Activated naive CD8-positive, alpha-beta T cell treated with anti-CD3 and anti-CD28 coated beads, Interleukin-2, amount 50 U/mL, for 24 hours (primary cell): ENCODE measurements around the gene LARGE1.
A peak's percentile ranks its signal among the peaks of the same experiment; 100 is the strongest.

Source experiments
- ATAC-seq: fragments of 150-1000 bp; cut with Tn5 transposase; one replicate; pipeline ENCODE4 v1.10.0; 2021
- DNase-seq: peaks from one replicate; pipeline ENCODE4 v3.0.0; 2021
- H3K27ac Mint-ChIP-seq: one replicate; pipeline ENCODE4 v1.8.0; 2021; ENCODE audit warnings: mild to moderate bottlenecking, mixed read lengths
- H3K27me3 Mint-ChIP-seq: one replicate; pipeline ENCODE4 v1.8.0; 2021; ENCODE audit warnings: mixed read lengths
- H3K36me3 Mint-ChIP-seq: one replicate; pipeline ENCODE4 v1.8.0; 2021; ENCODE audit warnings: low read depth, mixed read lengths
- H3K4me1 Mint-ChIP-seq: one replicate; pipeline ENCODE4 v1.8.0; 2021; ENCODE audit warnings: mixed read lengths
- H3K4me3 Mint-ChIP-seq: one replicate; pipeline ENCODE4 v1.8.0; 2021; ENCODE audit warnings: mild to moderate bottlenecking, moderate library complexity, mixed read lengths
- H3K9me3 Mint-ChIP-seq: one replicate; pipeline ENCODE4 v1.8.0; 2021; ENCODE audit warnings: mixed read lengths

LARGE1 gene

GRCh38 chr22:33921525-33922348 lies 1.5 kb upstream of the LARGE1 start:
- H3K4me3 Mint-ChIP-seq, result peak overlapping the region; percentile 71
- H3K27me3 Mint-ChIP-seq, result peaks cover 55% of the 10 kb centered on the region
- peaks cover 27% of the 10 kb centered on the region for H3K4me1 Mint-ChIP-seq
- DNase-seq, result peak; percentile 14
- H3K36me3 Mint-ChIP-seq, result peaks cover 2% of the 10 kb centered on the region
- ATAC-seq, result no peak
- H3K27ac Mint-ChIP-seq, result no peak overlapping the region
- H3K9me3 Mint-ChIP-seq, result no peaks in the 10 kb centered on the region

- DNase-seq (peak; percentile 92), ATAC-seq (peak; percentile 76)
- H3K27ac Mint-ChIP-seq, result no peak overlapping the region
- H3K36me3 Mint-ChIP-seq, result peaks cover 2% of the 10 kb centered on the region
- H3K9me3 Mint-ChIP-seq, result no peaks in the 10 kb centered on the region
- peaks cover 27% of the 10 kb centered on the region for H3K4me1 Mint-ChIP-seq
- peaks cover 60% of the 10 kb centered on the region for H3K27me3 Mint-ChIP-seq
- H3K4me3 Mint-ChIP-seq, result peak overlapping the region; percentile 71
These were observed 750 bp upstream of the LARGE1 start for GRCh38 chr22:33920927-33921524.

GRCh38 chr22:33919391-33920196 lies 682 bp downstream of the LARGE1 start:
- no peak for ATAC-seq
- peak overlapping the region; percentile 69 for H3K4me3 Mint-ChIP-seq
- H3K36me3 Mint-ChIP-seq, result peaks cover 2% of the 10 kb centered on the region
- H3K4me1 Mint-ChIP-seq, result peaks cover 27% of the 10 kb centered on the region
- H3K27me3 Mint-ChIP-seq, result peaks cover 50% of the 10 kb centered on the region
- peak; percentile 6 for DNase-seq
- no peaks in the 10 kb centered on the region for H3K9me3 Mint-ChIP-seq
- H3K27ac Mint-ChIP-seq, result no peak overlapping the region

DNA sequence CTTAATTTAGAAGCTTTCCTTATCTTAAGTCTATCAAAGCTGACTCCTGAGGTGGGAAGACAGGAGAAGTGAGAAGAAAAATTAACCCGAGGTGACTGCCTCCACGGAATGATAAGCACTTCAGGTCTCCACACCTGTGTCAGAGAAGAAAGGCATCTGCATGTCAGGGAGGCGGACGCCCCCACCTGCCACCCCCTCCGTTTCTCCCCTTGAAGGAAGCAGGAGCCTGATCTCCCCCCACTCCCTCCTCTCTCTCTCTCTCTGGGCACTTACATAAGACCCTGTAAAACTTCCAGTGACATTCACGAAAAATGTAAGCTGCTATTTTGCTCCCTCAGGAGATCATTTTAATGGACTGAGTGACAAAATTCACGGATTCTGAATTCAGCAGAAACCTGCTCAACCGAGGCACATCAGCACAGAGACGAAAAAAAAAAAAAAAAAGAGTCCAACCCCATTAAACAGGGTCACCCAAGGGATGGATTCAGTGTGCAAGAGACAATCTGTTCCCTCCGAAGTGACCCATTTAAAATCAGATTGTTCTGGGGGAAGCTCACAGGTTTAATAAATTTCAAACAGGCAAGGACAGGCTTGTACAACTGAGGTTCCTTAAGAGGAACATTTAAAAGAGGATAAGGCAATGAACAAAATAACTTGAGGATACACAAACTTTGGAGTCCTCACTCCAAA lies 1.5 kb downstream of the LARGE1 start:
- no peak overlapping the region for H3K27ac Mint-ChIP-seq
- no peak for DNase-seq

DNA sequence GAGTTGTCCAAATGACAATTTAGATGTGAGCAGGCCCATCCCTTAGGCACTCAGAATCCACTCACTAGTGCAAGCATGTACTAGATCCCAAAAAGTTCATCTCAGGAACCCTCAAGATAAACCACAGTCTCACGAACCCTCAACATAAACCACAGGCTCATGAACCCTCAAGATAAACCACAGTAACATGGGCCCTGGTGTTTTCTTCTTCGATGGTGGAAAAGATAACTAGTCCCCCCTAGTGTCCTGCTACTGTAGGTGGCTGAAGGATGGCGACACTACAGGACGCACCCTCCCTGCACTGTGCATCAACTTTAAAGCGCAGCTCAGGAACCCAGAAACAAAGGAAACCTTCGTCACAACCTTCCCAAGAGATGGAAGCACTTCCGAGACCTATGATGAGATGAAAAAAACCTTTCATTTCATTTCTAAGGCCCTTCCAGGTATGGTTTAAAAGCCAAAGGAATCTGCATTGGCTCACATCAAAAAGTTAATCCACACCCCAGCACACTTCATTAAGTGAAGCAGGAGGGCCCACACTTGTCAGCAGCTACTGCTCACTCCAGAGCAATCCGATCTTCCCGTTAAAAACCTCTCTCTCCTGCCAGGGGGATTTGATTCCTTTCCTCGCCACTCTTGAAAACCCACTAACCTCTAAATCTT lies 2.4 kb downstream of the LARGE1 start:
- no peak for ATAC-seq
- no peak for DNase-seq
- no peaks in the 10 kb centered on the region for H3K9me3 Mint-ChIP-seq
- peaks cover 40% of the 10 kb centered on the region for H3K27me3 Mint-ChIP-seq
- H3K4me1 Mint-ChIP-seq, result peaks cover 23% of the 10 kb centered on the region
- peaks cover 2% of the 10 kb centered on the region for H3K36me3 Mint-ChIP-seq
- H3K4me3 Mint-ChIP-seq, result no peak overlapping the region
- no peak overlapping the region for H3K27ac Mint-ChIP-seq

More for the DNA sequence above, 1.5 kb downstream of the LARGE1 start:
- peaks cover 2% of the 10 kb centered on the region for H3K36me3 Mint-ChIP-seq
- ATAC-seq, result no peak
- H3K4me1 Mint-ChIP-seq, result peaks cover 27% of the 10 kb centered on the region
- no peaks in the 10 kb centered on the region for H3K9me3 Mint-ChIP-seq
- H3K4me3 Mint-ChIP-seq, result peak overlapping the region; percentile 69
- H3K27me3 Mint-ChIP-seq, result peaks cover 50% of the 10 kb centered on the region

- Mint-ChIP-seq H3K27me3 (peaks cover 29% of the 10 kb centered on the region), H3K27ac (no peak overlapping the region), H3K4me3 (no peak overlapping the region), H3K9me3 (no peaks in the 10 kb centered on the region), H3K4me1 (peaks cover 11% of the 10 kb centered on the region), H3K36me3 (peaks cover 1% of the 10 kb centered on the region)
- DNase-seq (no peak), ATAC-seq (no peak)
These were observed 5.6 kb downstream of the LARGE1 start for GRCh38 chr22:33914699-33915098.

DNA sequence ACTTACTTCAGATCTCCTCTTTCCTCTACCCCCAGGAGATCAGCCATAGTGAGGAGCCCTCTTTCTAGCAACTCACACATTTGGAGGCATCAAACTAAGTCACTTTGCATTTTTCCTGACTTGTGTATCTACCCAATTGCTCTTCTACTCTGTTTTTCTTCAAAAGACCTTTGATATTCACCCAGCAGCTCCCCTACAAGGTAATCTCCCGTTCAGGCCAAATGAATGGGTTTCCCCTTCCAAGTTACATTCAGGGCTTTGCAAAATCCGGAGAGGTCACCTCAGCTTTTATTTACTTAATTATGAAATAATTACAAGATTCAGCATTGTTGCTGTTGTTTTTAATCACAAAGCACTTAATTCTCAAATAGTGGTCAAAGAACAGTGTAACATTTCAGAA lies 6.1 kb downstream of the LARGE1 start:
- Mint-ChIP-seq H3K36me3 (peaks cover 2% of the 10 kb centered on the region), H3K27me3 (peaks cover 26% of the 10 kb centered on the region), H3K9me3 (no peaks in the 10 kb centered on the region), H3K4me3 (no peak overlapping the region), H3K27ac (no peak overlapping the region), H3K4me1 (peaks cover 8% of the 10 kb centered on the region)
- ATAC-seq (no peak), DNase-seq (no peak)

GRCh38 chr22:33913188-33913587 lies 7.1 kb downstream of the LARGE1 start:
- no peaks in the 10 kb centered on the region for H3K9me3 Mint-ChIP-seq
- no peak overlapping the region for H3K27ac Mint-ChIP-seq
- peaks cover 17% of the 10 kb centered on the region for H3K27me3 Mint-ChIP-seq
- no peak overlapping the region for H3K4me3 Mint-ChIP-seq
- H3K4me1 Mint-ChIP-seq, result peaks cover 4% of the 10 kb centered on the region
- DNase-seq (no peak), ATAC-seq (no peak)
- peaks cover 2% of the 10 kb centered on the region for H3K36me3 Mint-ChIP-seq

DNA sequence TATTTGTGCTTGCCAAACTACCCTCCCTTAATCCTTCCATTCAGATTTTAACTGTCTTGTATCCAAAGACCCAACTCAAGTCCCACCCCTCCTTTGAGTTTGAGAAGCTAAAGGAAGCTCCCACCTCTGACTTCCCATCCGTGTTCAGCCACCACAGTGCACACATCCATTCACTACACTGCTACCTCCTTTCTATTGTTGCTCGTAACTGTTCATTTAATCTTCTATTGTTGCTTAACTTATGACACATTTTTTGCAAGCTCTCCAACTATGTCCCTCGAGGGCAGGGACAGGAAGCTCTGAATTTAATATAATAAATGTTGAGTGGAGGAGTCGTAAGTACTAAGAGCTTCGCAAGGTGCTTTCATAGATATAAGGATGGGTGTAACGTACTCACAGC lies 10.4 kb downstream of the LARGE1 start:
- ATAC-seq, result no peak
- Mint-ChIP-seq H3K36me3 (peaks cover 2% of the 10 kb centered on the region), H3K27ac (no peak overlapping the region)

GRCh38 chr22:33909075-33909458 lies 11.2 kb downstream of the LARGE1 start:
- no peaks in the 10 kb centered on the region for H3K9me3 Mint-ChIP-seq
- H3K4me3 Mint-ChIP-seq, result no peak overlapping the region
- ATAC-seq, result no peak
- H3K27ac Mint-ChIP-seq, result no peak overlapping the region
- no peaks in the 10 kb centered on the region for H3K4me1 Mint-ChIP-seq
- H3K36me3 Mint-ChIP-seq, result peaks cover 2% of the 10 kb centered on the region
- peaks cover 1% of the 10 kb centered on the region for H3K27me3 Mint-ChIP-seq
- no peak for DNase-seq

More for the DNA sequence above, 10.4 kb downstream of the LARGE1 start:
- Mint-ChIP-seq H3K4me3 (no peak overlapping the region), H3K4me1 (no peaks in the 10 kb centered on the region), H3K27me3 (peaks cover 1% of the 10 kb centered on the region), H3K9me3 (no peaks in the 10 kb centered on the region)
- no peak for DNase-seq

DNA sequence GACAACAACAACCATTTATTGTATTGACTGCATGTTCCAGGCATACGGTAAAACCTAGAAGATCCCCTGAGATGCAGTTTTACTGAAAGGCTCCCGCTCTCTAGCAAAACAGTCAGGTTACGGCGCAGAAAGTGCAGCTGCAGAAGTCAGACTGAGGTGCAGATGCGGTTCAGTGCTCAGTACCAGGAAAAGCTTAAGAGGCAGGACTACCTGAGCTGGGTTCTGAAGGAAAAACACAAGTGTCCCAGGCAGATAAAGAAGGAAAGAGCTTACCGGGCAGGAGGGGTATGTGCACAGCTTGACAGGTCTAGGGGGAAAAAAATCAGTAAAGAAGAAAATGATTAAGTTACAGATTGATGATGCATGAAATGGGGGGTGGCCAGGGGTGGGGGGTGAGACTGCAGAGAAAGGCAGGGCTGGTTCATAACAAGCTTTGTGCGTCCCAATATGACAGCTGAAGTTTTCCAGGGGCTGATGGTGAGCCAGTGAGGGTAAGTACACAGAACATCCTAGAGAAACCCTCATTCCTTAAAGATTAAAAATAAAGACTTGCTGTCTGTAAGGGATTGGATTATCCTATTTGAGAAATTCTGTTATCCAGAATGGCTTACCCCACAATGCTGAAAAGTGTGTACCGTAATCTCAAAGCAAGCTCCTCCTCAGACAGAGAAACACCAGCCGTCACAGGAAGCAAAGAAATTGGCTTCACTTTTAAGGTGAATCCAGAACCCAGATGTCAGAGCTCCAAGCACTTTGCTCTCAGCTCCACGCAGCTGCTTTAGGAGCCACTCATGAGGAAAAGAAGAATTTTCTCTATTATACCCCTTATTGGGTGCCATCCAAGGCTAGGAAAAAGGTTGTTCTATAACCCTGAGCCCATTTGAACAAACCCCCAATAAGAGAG lies 11.9 kb downstream of the LARGE1 start:
- Mint-ChIP-seq H3K4me1 (no peaks in the 10 kb centered on the region), H3K36me3 (peaks cover 2% of the 10 kb centered on the region), H3K4me3 (no peak overlapping the region), H3K27me3 (peaks cover 1% of the 10 kb centered on the region), H3K27ac (no peak overlapping the region), H3K9me3 (no peaks in the 10 kb centered on the region)
- DNase-seq (no peak), ATAC-seq (no peak)

- no peak for ATAC-seq
- H3K4me1 Mint-ChIP-seq, result no peaks in the 10 kb centered on the region
- H3K36me3 Mint-ChIP-seq, result peaks cover 2% of the 10 kb centered on the region
- peaks cover 1% of the 10 kb centered on the region for H3K27me3 Mint-ChIP-seq
- no peaks in the 10 kb centered on the region for H3K9me3 Mint-ChIP-seq
- no peak for DNase-seq
- no peak overlapping the region for H3K4me3 Mint-ChIP-seq
- H3K27ac Mint-ChIP-seq, result no peak overlapping the region
These were observed 13.3 kb downstream of the LARGE1 start for GRCh38 chr22:33906954-33907353.

DNA sequence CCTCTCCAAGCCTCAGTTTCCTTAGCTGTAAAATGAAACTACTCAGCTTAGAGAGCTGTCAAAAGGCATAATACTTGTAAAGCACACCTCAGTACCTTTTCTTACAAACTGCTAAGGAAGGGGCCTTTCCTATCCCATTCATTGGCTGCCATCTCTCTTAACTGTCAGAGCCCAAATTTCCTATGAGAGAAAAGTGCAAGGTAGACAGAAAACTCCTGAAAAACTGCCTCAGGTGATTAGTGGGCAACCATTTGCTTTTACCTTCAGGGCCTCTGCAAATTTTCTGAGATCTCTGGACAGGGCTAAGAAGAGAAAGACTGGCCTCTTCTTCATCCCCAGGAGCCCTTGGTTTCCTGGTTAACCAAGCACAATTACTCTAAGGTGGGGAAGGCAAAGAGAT lies 13.8 kb downstream of the LARGE1 start:
- no peak overlapping the region for H3K4me3 Mint-ChIP-seq

More for the DNA sequence above, 13.8 kb downstream of the LARGE1 start:
- Mint-ChIP-seq H3K4me1 (no peaks in the 10 kb centered on the region), H3K27ac (no peak overlapping the region), H3K27me3 (peaks cover 1% of the 10 kb centered on the region), H3K36me3 (peaks cover 2% of the 10 kb centered on the region), H3K9me3 (no peaks in the 10 kb centered on the region)
- no peak for ATAC-seq
- no peak for DNase-seq
